Neutrophil (primary cell): ENCODE results near the gene RPL9.

Experiments
- H3K27ac ChIP-seq: fragments of 200-600 bp; sonication (generic); 2 replicates; pipeline ENCODE4 v1.5.1; 2016; ENCODE audit warnings: mild to moderate bottlenecking, moderate library complexity
- H3K27me3 ChIP-seq: fragments of 200-600 bp; sonication (generic); 2 replicates; pipeline ENCODE4 v1.6.0; 2016; ENCODE audit warnings: mild to moderate bottlenecking
- H3K36me3 ChIP-seq: fragments of 200-600 bp; sonication (generic); 2 replicates; pipeline ENCODE4 v1.5.1; 2017
- H3K4me1 ChIP-seq, 2 experiments: fragments of 200-600 bp in 1 of 2; sonication (generic) in 1 of 2; 1 replicate in 1 of 2; 2 replicates in 1 of 2; pipeline versions ENCODE4 v1.5.1 to v1.6.1; 2013 to 2016; ENCODE audit warnings: low read depth in 1 of 2, low read length in 1 of 2, mild to moderate bottlenecking in 1 of 2, moderate library complexity in 1 of 2; ENCODE audit not compliant: control insufficient read depth in 1 of 2, insufficient read depth in 1 of 2
- H3K4me3 ChIP-seq, 2 experiments: fragments of 200-600 bp in 1 of 2; sonication (generic) in 1 of 2; 1 replicate in 1 of 2; 2 replicates in 1 of 2; pipeline ENCODE4 v1.5.1; 2013 to 2016; ENCODE audit warnings: low read depth in 1 of 2, low read length in 1 of 2, mild to moderate bottlenecking in 1 of 2, moderate library complexity in 1 of 2
- H3K9me3 ChIP-seq: fragments of 200-600 bp; sonication (generic); 2 replicates; pipeline ENCODE4 v1.5.1; 2016
- CTCF ChIP-seq: fragments of 200-600 bp; sonication (generic); IDR thresholded peaks from 2 replicates; pipeline ENCODE4 v1.5.1; 2016; ENCODE audit warnings: antibody characterized with exemption

Gene RPL9

GRCh38 chr4:39497909-39498726 lies 39.4 kb upstream of the RPL9 start:
- no peaks in the 10 kb centered on the region for H3K9me3 ChIP-seq
- no peak overlapping the region for H3K4me3 ChIP-seq
- peaks cover 19% of the 10 kb centered on the region for H3K36me3 ChIP-seq
- TF ChIP-seq CTCF = no peak
- H3K4me1 ChIP-seq = no peaks in the 10 kb centered on the region
- H3K27me3 ChIP-seq = no peaks in the 10 kb centered on the region
- H3K27ac ChIP-seq = no peak overlapping the region

- Histone ChIP-seq H3K36me3 (peaks cover 8% of the 10 kb centered on the region), H3K27me3 (no peaks in the 10 kb centered on the region), H3K9me3 (no peaks in the 10 kb centered on the region), H3K4me3 (no peak overlapping the region), H3K27ac (no peak overlapping the region), H3K4me1 (no peaks in the 10 kb centered on the region)
- TF ChIP-seq CTCF = no peak
Observed at GRCh38 chr4:39495446-39496213, 36.9 kb upstream of the RPL9 start.

- no peak for TF ChIP-seq CTCF
- H3K27ac ChIP-seq = no peak overlapping the region
- no peaks in the 10 kb centered on the region for H3K9me3 ChIP-seq
- H3K4me1 ChIP-seq = no peaks in the 10 kb centered on the region
- peaks cover 8% of the 10 kb centered on the region for H3K36me3 ChIP-seq
- no peak overlapping the region for H3K4me3 ChIP-seq
- no peaks in the 10 kb centered on the region for H3K27me3 ChIP-seq
Observed at GRCh38 chr4:39494354-39494753, 35.6 kb upstream of the RPL9 start.

- TF ChIP-seq CTCF = no peak
- Histone ChIP-seq H3K4me3 (no peak overlapping the region), H3K36me3 (no peaks in the 10 kb centered on the region), H3K27ac (no peak overlapping the region), H3K9me3 (no peaks in the 10 kb centered on the region), H3K27me3 (no peaks in the 10 kb centered on the region), H3K4me1 (peaks cover 14 to 15% of the 10 kb centered on the region in 2 experiments)
Observed at GRCh38 chr4:39490322-39490721, 31.6 kb upstream of the RPL9 start.

- no peak overlapping the region for H3K4me3 ChIP-seq
- no peak for TF ChIP-seq CTCF
Observed at GRCh38 chr4:39486221-39486804, 27.6 kb upstream of the RPL9 start.

More at GRCh38 chr4:39486221-39486804, 27.6 kb upstream of the RPL9 start:
- peak overlapping the region; percentile 78 for H3K27ac ChIP-seq
- no peaks in the 10 kb centered on the region for H3K27me3 ChIP-seq
- peaks cover 29 to 32% of the 10 kb centered on the region in 2 experiments for H3K4me1 ChIP-seq
- H3K36me3 ChIP-seq = no peaks in the 10 kb centered on the region
- no peaks in the 10 kb centered on the region for H3K9me3 ChIP-seq
